Progenitor cell of endocrine pancreas (in vitro differentiated cells): ENCODE measurements around the gene MRNIP. TPM values are rescaled to one million over a fixed set of nuclear protein-coding genes. Genes with fewer than 3 reads are reported as not detected.

Source experiments
- DNase-seq: peaks from one replicate; pipeline ENCODE4 v3.0.0; 2021; ENCODE audit warnings: low spot score; ENCODE audit not compliant: unreplicated experiment
- H3K27ac Mint-ChIP-seq: 2 replicates; pipeline ENCODE4 v1.8.0; 2021; ENCODE audit warnings: mild to moderate bottlenecking, moderate library complexity, mixed read lengths
- H3K27me3 Mint-ChIP-seq: 2 replicates; pipeline ENCODE4 v1.8.0; 2021; ENCODE audit warnings: mixed read lengths
- H3K36me3 Mint-ChIP-seq: 2 replicates; pipeline ENCODE4 v1.8.0; 2022; ENCODE audit warnings: mixed read lengths; ENCODE audit not compliant: insufficient read depth
- H3K4me1 Mint-ChIP-seq: 2 replicates; pipeline ENCODE4 v1.8.0; 2021; ENCODE audit warnings: low read depth, mixed read lengths
- H3K4me3 Mint-ChIP-seq: 2 replicates; pipeline ENCODE4 v1.8.0; 2021; ENCODE audit warnings: low read depth, mild to moderate bottlenecking, moderate library complexity, mixed read lengths
- H3K9me3 Mint-ChIP-seq: 2 replicates; pipeline ENCODE4 v1.8.0; 2021; ENCODE audit warnings: low read depth, mixed read lengths
- total RNA-seq: library from RNA; stranded (reverse); gene quantifications from 2 replicates; pipeline ENCODE4 v1.2.1, GENCODE V29; 2021
- TF ChIP-seq, protein P1 (sequence below): fragments of 200-600 bp; sonication (generic); IDR thresholded peaks from one replicate; pipeline ENCODE4 v1.5.0; 2021; ENCODE audit warnings: antibody characterized with exemption, mild to moderate bottlenecking; ENCODE audit not compliant: unreplicated experiment

The MRNIP gene
- total RNA-seq, 1 donor from 2014 or later = 63.4 TPM

DNA sequence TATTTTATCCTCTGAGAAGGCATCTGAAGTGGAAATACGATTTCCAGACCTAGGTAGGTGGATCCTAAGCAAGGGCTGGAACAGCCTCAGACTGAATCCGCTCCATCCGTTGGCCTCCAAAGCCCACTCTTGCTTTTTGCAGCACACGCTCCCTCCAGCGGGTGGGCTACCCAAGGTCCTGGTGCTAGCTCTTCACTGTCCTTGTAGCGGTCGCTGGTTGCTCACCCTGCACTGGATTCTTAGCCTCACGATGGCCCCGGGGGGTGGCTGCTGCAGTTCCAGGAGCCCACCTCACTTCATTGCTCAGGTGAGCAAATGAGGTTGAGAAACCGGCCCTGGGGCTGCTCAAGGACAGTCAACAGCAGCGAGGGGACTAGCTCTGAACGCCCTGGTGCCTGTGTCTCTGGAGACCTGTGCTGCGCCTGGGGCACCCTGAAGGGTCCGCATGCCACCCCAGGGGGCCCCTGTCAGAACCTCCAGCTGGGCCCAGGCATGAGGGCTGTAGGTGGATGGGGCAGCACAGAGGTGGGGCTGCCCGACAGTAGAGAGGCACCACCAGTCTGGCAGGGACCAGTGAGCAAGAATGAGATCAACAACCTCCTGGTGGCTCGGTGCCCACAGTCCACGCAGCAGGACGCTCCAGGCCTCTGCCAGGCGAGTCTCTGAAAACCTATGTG lies 56.3 kb downstream of the MRNIP start:
- Mint-ChIP-seq H3K27me3 (no peaks in the 10 kb centered on the region), H3K27ac (no peak overlapping the region), H3K4me1 (peaks cover 15% of the 10 kb centered on the region), H3K9me3 (no peaks in the 10 kb centered on the region), H3K36me3 (peaks cover 10% of the 10 kb centered on the region), H3K4me3 (no peak overlapping the region)
- TF ChIP-seq, protein P1, sequence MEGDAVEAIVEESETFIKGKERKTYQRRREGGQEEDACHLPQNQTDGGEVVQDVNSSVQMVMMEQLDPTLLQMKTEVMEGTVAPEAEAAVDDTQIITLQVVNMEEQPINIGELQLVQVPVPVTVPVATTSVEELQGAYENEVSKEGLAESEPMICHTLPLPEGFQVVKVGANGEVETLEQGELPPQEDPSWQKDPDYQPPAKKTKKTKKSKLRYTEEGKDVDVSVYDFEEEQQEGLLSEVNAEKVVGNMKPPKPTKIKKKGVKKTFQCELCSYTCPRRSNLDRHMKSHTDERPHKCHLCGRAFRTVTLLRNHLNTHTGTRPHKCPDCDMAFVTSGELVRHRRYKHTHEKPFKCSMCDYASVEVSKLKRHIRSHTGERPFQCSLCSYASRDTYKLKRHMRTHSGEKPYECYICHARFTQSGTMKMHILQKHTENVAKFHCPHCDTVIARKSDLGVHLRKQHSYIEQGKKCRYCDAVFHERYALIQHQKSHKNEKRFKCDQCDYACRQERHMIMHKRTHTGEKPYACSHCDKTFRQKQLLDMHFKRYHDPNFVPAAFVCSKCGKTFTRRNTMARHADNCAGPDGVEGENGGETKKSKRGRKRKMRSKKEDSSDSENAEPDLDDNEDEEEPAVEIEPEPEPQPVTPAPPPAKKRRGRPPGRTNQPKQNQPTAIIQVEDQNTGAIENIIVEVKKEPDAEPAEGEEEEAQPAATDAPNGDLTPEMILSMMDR = no peak
- DNase-seq = no peak

DNA sequence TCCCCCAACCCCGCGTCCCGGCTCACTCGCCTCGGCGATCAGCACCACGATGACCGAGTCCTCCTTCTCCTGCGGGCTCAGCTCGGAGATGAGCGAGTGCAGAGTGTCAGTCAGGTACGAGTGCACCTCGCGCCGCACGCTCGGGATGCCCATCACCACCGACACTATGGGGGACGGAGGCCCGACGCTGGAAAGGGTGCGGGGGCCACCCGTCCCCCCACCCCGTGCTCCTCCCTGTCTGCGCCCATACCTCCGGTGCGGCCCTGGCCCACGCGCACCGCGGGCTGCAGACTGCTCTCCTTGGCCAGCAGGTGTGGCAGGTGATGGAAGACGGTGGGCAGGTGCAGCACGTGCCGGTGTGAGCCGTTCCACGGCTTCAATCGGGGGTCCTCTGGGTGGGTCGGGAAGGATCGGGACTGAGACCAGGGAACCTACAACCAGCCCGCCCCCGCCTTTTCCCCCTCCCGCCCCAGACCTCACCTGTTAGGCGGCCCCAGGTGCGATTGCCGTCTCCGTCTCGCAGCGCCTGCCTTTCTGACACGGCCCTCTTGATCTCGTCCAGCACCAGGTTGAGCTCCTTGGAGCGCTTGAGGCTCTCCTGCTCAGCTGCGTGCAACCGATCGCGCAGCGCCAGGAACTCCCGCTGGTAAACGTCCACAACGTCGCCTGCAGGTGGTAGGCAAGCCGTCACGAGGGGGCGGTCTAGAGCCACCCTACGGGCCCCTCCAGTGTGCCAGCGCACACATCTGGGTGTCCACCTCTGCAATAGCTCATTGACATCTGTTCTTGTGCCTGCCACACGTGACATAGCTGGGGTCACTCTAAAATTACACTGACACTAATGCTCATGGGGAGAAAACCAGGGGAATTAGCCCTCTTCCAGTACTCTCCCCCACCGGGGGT lies 57.1 kb downstream of the MRNIP start:
- H3K27me3 Mint-ChIP-seq = no peaks in the 10 kb centered on the region
- no peak overlapping the region for H3K4me3 Mint-ChIP-seq
- peaks cover 15% of the 10 kb centered on the region for H3K4me1 Mint-ChIP-seq
- no peak overlapping the region for H3K27ac Mint-ChIP-seq
- peak; percentile 66 for DNase-seq
- no peaks in the 10 kb centered on the region for H3K9me3 Mint-ChIP-seq
- H3K36me3 Mint-ChIP-seq = peaks cover 14% of the 10 kb centered on the region
- TF ChIP-seq, protein P1 = peak; percentile 71

DNA sequence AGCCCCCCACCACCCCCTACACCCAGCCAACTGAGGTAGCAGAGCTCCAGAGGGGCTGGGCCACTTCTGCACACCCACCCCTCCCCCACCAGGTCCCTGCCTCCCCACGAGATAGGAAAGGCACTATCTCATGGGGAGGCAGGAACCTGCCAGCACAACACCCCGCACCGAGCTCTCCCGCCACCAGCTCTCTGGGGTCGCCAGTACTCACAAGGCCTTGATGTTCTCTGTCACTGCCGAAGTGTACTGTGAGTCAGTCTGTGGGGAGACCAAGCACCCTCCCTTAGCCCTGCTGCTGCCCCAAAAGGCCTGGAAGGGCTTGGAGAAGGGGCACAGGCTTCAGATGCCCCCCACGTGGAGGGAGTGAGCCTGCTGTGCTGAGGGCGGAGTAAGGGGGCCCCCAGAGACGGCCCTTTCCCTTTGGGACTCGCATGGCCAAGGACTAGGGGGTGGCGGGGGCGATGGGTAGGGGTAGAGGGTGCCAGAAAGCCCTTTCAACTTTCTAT lies 57.9 kb downstream of the MRNIP start:
- H3K9me3 Mint-ChIP-seq = no peaks in the 10 kb centered on the region
- H3K36me3 Mint-ChIP-seq = peaks cover 14% of the 10 kb centered on the region
- H3K4me3 Mint-ChIP-seq = no peak overlapping the region
- no peak overlapping the region for H3K27ac Mint-ChIP-seq
- DNase-seq = no peak
- no peaks in the 10 kb centered on the region for H3K27me3 Mint-ChIP-seq
- TF ChIP-seq, protein P1 = no peak
- peaks cover 15% of the 10 kb centered on the region for H3K4me1 Mint-ChIP-seq

DNA sequence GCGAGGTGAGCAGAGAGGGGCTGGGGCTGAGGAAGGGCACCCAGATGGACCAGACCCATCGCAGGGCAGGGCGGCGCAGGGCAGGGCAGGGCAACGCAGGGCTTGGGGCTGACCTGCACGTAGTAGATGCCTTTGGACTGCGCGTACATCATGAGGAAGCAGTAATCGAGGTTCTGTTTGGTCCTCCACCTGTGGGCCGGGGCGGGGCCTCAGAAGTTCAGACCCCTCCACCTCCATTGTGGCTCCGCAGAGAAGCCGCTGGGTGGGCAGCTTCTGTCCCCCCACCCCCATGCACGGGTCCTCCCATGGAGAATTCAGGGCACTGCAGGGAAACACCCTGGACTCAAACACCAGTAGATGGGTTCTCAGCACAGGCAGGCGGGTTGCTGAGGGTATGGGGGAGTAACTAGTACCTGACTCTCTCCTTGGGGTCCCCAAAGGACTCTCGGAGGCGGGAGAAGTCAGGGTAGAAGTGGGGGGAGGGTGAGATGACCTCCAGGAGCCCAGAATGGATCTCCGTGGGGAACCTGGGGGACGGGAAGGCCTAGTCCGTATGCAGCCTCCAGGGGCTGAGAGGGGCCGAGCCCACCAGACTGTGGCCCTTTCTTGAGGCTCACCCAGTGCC lies 58.4 kb downstream of the MRNIP start:
- TF ChIP-seq, protein P1 = no peak
- no peaks in the 10 kb centered on the region for H3K9me3 Mint-ChIP-seq
- no peak overlapping the region for H3K27ac Mint-ChIP-seq
- H3K4me3 Mint-ChIP-seq = no peak overlapping the region
- no peak for DNase-seq
- H3K27me3 Mint-ChIP-seq = no peaks in the 10 kb centered on the region
- peaks cover 14% of the 10 kb centered on the region for H3K36me3 Mint-ChIP-seq
- H3K4me1 Mint-ChIP-seq = peaks cover 12% of the 10 kb centered on the region

DNA sequence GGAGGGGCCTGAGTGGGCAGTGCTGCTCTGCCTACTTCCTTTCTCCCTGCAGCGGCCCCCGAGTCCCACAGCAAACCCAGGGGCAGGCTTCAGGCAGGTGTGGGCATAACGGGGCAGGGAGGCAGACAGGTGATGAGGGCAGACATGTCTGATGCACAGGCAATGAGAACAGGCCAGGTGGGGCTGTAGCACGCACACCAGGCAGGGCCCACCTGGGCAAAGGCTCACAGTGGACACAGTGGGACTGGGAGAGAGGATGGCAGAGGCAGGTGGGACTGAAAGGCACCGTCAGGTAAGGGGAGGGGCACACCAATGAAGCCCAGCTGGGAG lies 59.0 kb downstream of the MRNIP start:
- Mint-ChIP-seq H3K27me3 (no peaks in the 10 kb centered on the region), H3K27ac (no peak overlapping the region), H3K9me3 (no peaks in the 10 kb centered on the region), H3K36me3 (peaks cover 14% of the 10 kb centered on the region), H3K4me3 (no peak overlapping the region), H3K4me1 (peaks cover 8% of the 10 kb centered on the region)
- no peak for DNase-seq
- TF ChIP-seq, protein P1 = no peak
